Adrenal gland (tissue), 12 donors: ENCODE results near the gene PIK3R3. TPM values are rescaled to one million over a fixed set of nuclear protein-coding genes. Genes with fewer than 3 reads are reported as not detected.

Source experiments
- DNase-seq, 7 donors: peaks; one replicate each; pipeline ENCODE4 v3.0.0-alpha.2; 2019 to 2020
- H3K27ac ChIP-seq, 5 donors: fragments of 200-600 bp; sonication (generic) in 4 of 5; 1 replicate in 3 of 5; 2 replicates in 2 of 5; pipeline versions ENCODE4 v1.5.1 to v1.8.0; 2016 to 2020; ENCODE audit warnings: mild to moderate bottlenecking in 1 of 5
- H3K27me3 ChIP-seq: fragments of 200-600 bp; 2 replicates; pipeline ENCODE4 v1.8.0; 2021
- H3K36me3 ChIP-seq, 2 donors: fragments of 200-600 bp; replicated peaks in 1 of 2; 1 replicate in 1 of 2; 2 replicates in 1 of 2; pipeline versions ENCODE4 v1.5.1 to v1.8.0; 2018 to 2022
- H3K4me1 ChIP-seq, 2 donors: fragments of 200-600 bp; replicated peaks in 1 of 2; 1 replicate in 1 of 2; 2 replicates in 1 of 2; pipeline versions ENCODE4 v1.5.1 to v1.8.0; 2018 to 2021
- H3K4me3 ChIP-seq, 4 donors: fragments of 200-600 bp; sonication (generic) in 3 of 4; one replicate each; pipeline ENCODE4 v1.5.1; 2016 to 2018
- H3K9me3 ChIP-seq, 3 donors: fragments of 200-600 bp; sonication (generic) in 1 of 3; replicated peaks in 1 of 3; 1 replicate in 2 of 3; 2 replicates in 1 of 3; pipeline versions ENCODE4 v1.5.1 to v1.8.0; 2016 to 2021
- CTCF ChIP-seq, 6 experiments: fragments of 450-650 bp in 4 of 6; fragments of 200-600 bp in 2 of 6; sonication (generic) in 1 of 6; IDR thresholded peaks; 1 replicate in 5 of 6; 2 replicates in 1 of 6; pipeline versions ENCODE4 v1.5.1 to v1.8.0; 2016 to 2021; ENCODE audit warnings: antibody characterized with exemption in 6 of 6, mild to moderate bottlenecking in 2 of 6, moderate library complexity in 1 of 6
- POLR2A ChIP-seq, 2 donors: fragments of 450-650 bp; IDR thresholded peaks; one replicate each; pipeline ENCODE4 v1.6.1; 2017; ENCODE audit warnings: antibody characterized with exemption in 2 of 2, mild to moderate bottlenecking in 2 of 2, moderate library complexity in 1 of 2
- WGBS, 4 donors: extraction: QIAGEN DNeasy Blood & Tissue Kit in 2 of 4; methylation state at CpG; one replicate each; pipeline versions ENCODE4 v1.1.5 to v1.1.7; 2013 to 2017; 5-methylcytosine and 5-hydroxymethylcytosine counted together
- intact Hi-C, 2 donors: fragments of 100-400 bp; cut with DNase I; formaldehyde crosslinking; loops; one replicate each; pipeline versions ENCODE4 v1.14.1 to v1.15.0; 2022 to 2023
- polyA plus RNA-seq, 3 donors: library from polyadenylated mRNA; stranded (reverse); fragments of 200-250 nt in 2 of 3; fragments of 350-450 nt in 1 of 3; fragmentation: Illumina TruSeq in 1 of 3; extraction: RNeasy Lipid Tissue Mini Kit (QIAGEN cat#74804) in 1 of 3; gene quantifications; one replicate each; pipeline ENCODE4 v1.2.3, GENCODE V29; 2013 to 2014
- total RNA-seq, 9 donors: library from RNA; depleted of rRNA in 4 of 9; stranded (reverse); fragments of >200 nt in 4 of 9; fragments of 120-200 nt in 1 of 9; fragmentation: NEBNext Ultra II Directional in 1 of 9; extraction: Animal tissue kit (Norgen Biotek cat#: 25700) in 1 of 9; gene quantifications; one replicate each; pipeline versions ENCODE4 v1.1.0 to v1.2.4, GENCODE V29; 2013 to 2023
- donor health status: healthy with polysubstance abuse.
- donor health status: Bipolar disorder and iron deficiency.
- donor health status: DM: yes; HTN: yes; CAD: no.
- donor health status: DM: no; HTN: no; CAD: no.
- donor health status: DM: no; HTN: no; CAD: no.
- donor health status: DM: yes; HTN: yes; CAD: no.

Gene PIK3R3
- total and polyA plus RNA-seq, 12 donors, result 6.5 to 47.3 (median 21.1) TPM

- 79 to 94% (median 85%) methylated on average over 16 to 26 of the region's 26 CpGs for WGBS, 4 donors
- H3K27me3 ChIP-seq, result no peaks in the 10 kb centered on the region
- H3K4me3 ChIP-seq, result no peak overlapping the region
- H3K9me3 ChIP-seq, result no peaks in the 10 kb centered on the region
- H3K27ac ChIP-seq, result peak overlapping the region in 1 of 5 donors; percentile 28
- H3K4me1 ChIP-seq, result no peaks in the 10 kb centered on the region
- TF ChIP-seq POLR2A (IDR thresholded peaks at IDR 0.05) (no peak), CTCF (IDR thresholded peaks at IDR 0.05) (no peak)
- intact Hi-C loops, result no loop called here
- H3K36me3 ChIP-seq, result peaks cover 0 to 6% of the 10 kb centered on the region in 2 donors
- peak in 3 of 7 donors; percentile 58 to 80 (median 76) for DNase-seq
These were observed 101.4 kb downstream of the PIK3R3 start for GRCh38 chr1:46030876-46031660.

GRCh38 chr1:46030074-46030870 is 102.2 kb downstream of the PIK3R3 start:
- Histone ChIP-seq H3K9me3 (no peaks in the 10 kb centered on the region), H3K27ac (no peak overlapping the region), H3K36me3 (peaks cover 0 to 6% of the 10 kb centered on the region in 2 donors), H3K4me3 (no peak overlapping the region), H3K4me1 (no peaks in the 10 kb centered on the region), H3K27me3 (no peaks in the 10 kb centered on the region)
- no peak for DNase-seq
- TF ChIP-seq CTCF (IDR thresholded peaks at IDR 0.05), result no peak
- 96 to 98% (median 98%) methylated on average over 8 to 18 of the region's 18 CpGs for WGBS, 4 donors
- intact Hi-C loops, result no loop called here

- TF ChIP-seq CTCF (IDR thresholded peaks at IDR 0.05) (no peak), POLR2A (IDR thresholded peaks at IDR 0.05) (no peak)
- Histone ChIP-seq H3K27ac (no peak overlapping the region), H3K4me3 (no peak overlapping the region), H3K9me3 (no peaks in the 10 kb centered on the region), H3K4me1 (no peaks in the 10 kb centered on the region), H3K36me3 (peaks cover 0 to 11% of the 10 kb centered on the region in 2 donors), H3K27me3 (no peaks in the 10 kb centered on the region)
- intact Hi-C loops, result no loop called here
- 92 to 93% (median 93%) methylated on average over 7 to 8 of the region's 8 CpGs for WGBS, 4 donors
- peak in 1 of 7 donors; percentile 43 for DNase-seq
These were observed 104.4 kb downstream of the PIK3R3 start for GRCh38 chr1:46027788-46028573.

GRCh38 chr1:46026531-46026930 is 105.9 kb downstream of the PIK3R3 start:
- H3K27ac ChIP-seq, result no peak overlapping the region
- intact Hi-C loops, result no loop called here
- peaks cover 0 to 22% of the 10 kb centered on the region in 2 donors for H3K36me3 ChIP-seq
- DNase-seq, result no peak
- TF ChIP-seq CTCF (IDR thresholded peaks at IDR 0.05) (no peak), POLR2A (IDR thresholded peaks at IDR 0.05) (no peak)
- 89 to 96% (median 93%) methylated on average over 3 of the region's 3 CpGs for WGBS, 4 donors
- no peaks in the 10 kb centered on the region for H3K4me1 ChIP-seq
- no peaks in the 10 kb centered on the region for H3K9me3 ChIP-seq
- H3K4me3 ChIP-seq, result no peak overlapping the region
- no peaks in the 10 kb centered on the region for H3K27me3 ChIP-seq
